HepG2 (cell line): ENCODE results near the gene PSMC3IP. TPM values are rescaled to one million over a fixed set of nuclear protein-coding genes. Genes with fewer than 3 reads are reported as not detected.

Experiments used
- ELK4 ChIP-seq: sonication (generic); formaldehyde crosslinking; IDR thresholded peaks from 2 replicates; pipeline ENCODE4 v1.9.0; 2021; ENCODE audit warnings: missing genetic modification reagents, borderline replicate concordance
- FLYWCH1 ChIP-seq: sonication (generic); formaldehyde crosslinking; IDR thresholded peaks from 2 replicates; pipeline ENCODE4 v1.8.1; 2023; ENCODE audit warnings: mild to moderate bottlenecking, missing genetic modification reagents
- FUBP1 ChIP-seq: sonication (generic); formaldehyde crosslinking; IDR thresholded peaks from 2 replicates; pipeline ENCODE4 v1.5.1; 2020; ENCODE audit warnings: missing genetic modification reagents, mild to moderate bottlenecking, borderline replicate concordance
- GATA4 ChIP-seq: sonication (generic); IDR thresholded peaks from 2 replicates; pipeline ENCODE4 v1.6.1; 2016; ENCODE audit warnings: antibody characterized with exemption, low read depth, borderline replicate concordance
- NFKBIZ ChIP-seq: IDR thresholded peaks from 2 replicates; pipeline ENCODE4 v1.6.1; 2018; ENCODE audit warnings: missing genetic modification reagents, missing compliant biosample characterization
- PCBP2 ChIP-seq: fragments of 200-400 bp; formaldehyde crosslinking; optimal IDR thresholded peaks from 2 replicates; pipeline ENCODE3; 2018; ENCODE audit warnings: low read length, low read depth; ENCODE audit not compliant: poor library complexity, severe bottlenecking
- SMAD1 ChIP-seq: sonication (generic); formaldehyde crosslinking; IDR thresholded peaks from 2 replicates; pipeline ENCODE4 v1.4.0; 2020; ENCODE audit warnings: missing genetic modification reagents, low read depth, mild to moderate bottlenecking, borderline replicate concordance
- SMARCC2 ChIP-seq: fragments of 450-650 bp; IDR thresholded peaks from 2 replicates; pipeline ENCODE4 v1.6.1; 2017; ENCODE audit warnings: antibody characterized with exemption, mild to moderate bottlenecking
- TCF12 ChIP-seq, 2 experiments: fragments of 450-650 bp in 1 of 2; sonication (generic) in 1 of 2; formaldehyde crosslinking in 1 of 2; IDR thresholded peaks; 2 replicates each; pipeline versions ENCODE4 v1.6.1 to v1.8.0; 2017 to 2022; ENCODE audit warnings: antibody characterized with exemption in 1 of 2, mild to moderate bottlenecking in 1 of 2, missing genetic modification reagents in 1 of 2, moderate library complexity in 1 of 2
- UBTF ChIP-seq: sonication (generic); formaldehyde crosslinking; IDR thresholded peaks from 2 replicates; pipeline ENCODE4 v1.4.0; 2020; ENCODE audit warnings: mild to moderate bottlenecking, missing genetic modification reagents
- XRCC5 ChIP-seq: fragments of 200-400 bp; formaldehyde crosslinking; optimal IDR thresholded peaks from 2 replicates; pipeline ENCODE3; 2017; ENCODE audit warnings: mild to moderate bottlenecking, low read length
- ZNF318 ChIP-seq: sonication (generic); formaldehyde crosslinking; IDR thresholded peaks from 2 replicates; pipeline ENCODE4 v1.4.0; 2020; ENCODE audit warnings: mild to moderate bottlenecking, missing genetic modification reagents
- ZNF576 ChIP-seq: sonication (generic); formaldehyde crosslinking; IDR thresholded peaks from 2 replicates; pipeline ENCODE4 v1.4.0; 2020; ENCODE audit warnings: mild to moderate bottlenecking, missing genetic modification reagents
- polyA plus RNA-seq, 8 experiments: library from polyadenylated mRNA; depleted of rRNA in 3 of 8; stranded (reverse) in 7 of 8; unstranded in 1 of 8; fragments of >200 nt; fragmentation: Illumina TruSeq in 4 of 8; extraction: Trizol in 4 of 8; gene quantifications; 2 replicates each; pipeline versions ENCODE4 v1.2.1 to v1.2.3, GENCODE V29; 2011 to 2016; ENCODE audit warnings: low read depth in 4 of 8, missing spikeins in 1 of 8, mixed read lengths in 1 of 8; ENCODE audit not compliant: insufficient read depth in 1 of 8
- total RNA-seq, 5 experiments: library from RNA; depleted of rRNA; stranded (reverse); fragments of >200 nt; fragmentation: Illumina TruSeq; extraction: Trizol; gene quantifications; 2 replicates each; pipeline ENCODE4 v1.2.3, GENCODE V29; 2016; ENCODE audit warnings: low read depth in 1 of 5

Gene PSMC3IP
- total and polyA plus RNA-seq, 2 of the 13 experiments (the other 11 are each of a cell fraction or from before 2014, with no cell fraction given), result 6.5 to 22.4 TPM

GRCh38 chr17:42554250-42555121 lies 23.0 kb downstream of the PSMC3IP start (continued):
- TF ChIP-seq ZNF318 (CRISPR knock-in tag), result peak; percentile 78; the same call in 1 of the 2 replicates
- TF ChIP-seq TCF12 (IDR thresholded peaks at IDR 0.05), result no peak
- TF ChIP-seq TCF12 (CRISPR knock-in tag; IDR thresholded peaks at IDR 0.05), result peak; percentile 69; the same call in 1 of the 2 replicates
- 0 out of 2 replicates have a peak, but pooled peaks have one; percentile 43 for TF ChIP-seq FLYWCH1 (CRISPR knock-in tag)
- TF ChIP-seq NFKBIZ (CRISPR knock-in tag), result peak; percentile 89
- peak; percentile 95; the same call in 1 of the 2 replicates for TF ChIP-seq ZNF576 (CRISPR knock-in tag)
- TF ChIP-seq SMAD1 (CRISPR knock-in tag), result no peak
- no peak for TF ChIP-seq PCBP2
- TF ChIP-seq UBTF, result peak; percentile 95
- no peak for TF ChIP-seq SMARCC2
- no peak for TF ChIP-seq FUBP1 (CRISPR knock-in tag)
- TF ChIP-seq XRCC5, result peak; percentile 70
- no peak for TF ChIP-seq ELK4 (CRISPR knock-in tag)
- TF ChIP-seq GATA4, result no peak
